ENCODE measurements around the gene OGFR.

DNA sequence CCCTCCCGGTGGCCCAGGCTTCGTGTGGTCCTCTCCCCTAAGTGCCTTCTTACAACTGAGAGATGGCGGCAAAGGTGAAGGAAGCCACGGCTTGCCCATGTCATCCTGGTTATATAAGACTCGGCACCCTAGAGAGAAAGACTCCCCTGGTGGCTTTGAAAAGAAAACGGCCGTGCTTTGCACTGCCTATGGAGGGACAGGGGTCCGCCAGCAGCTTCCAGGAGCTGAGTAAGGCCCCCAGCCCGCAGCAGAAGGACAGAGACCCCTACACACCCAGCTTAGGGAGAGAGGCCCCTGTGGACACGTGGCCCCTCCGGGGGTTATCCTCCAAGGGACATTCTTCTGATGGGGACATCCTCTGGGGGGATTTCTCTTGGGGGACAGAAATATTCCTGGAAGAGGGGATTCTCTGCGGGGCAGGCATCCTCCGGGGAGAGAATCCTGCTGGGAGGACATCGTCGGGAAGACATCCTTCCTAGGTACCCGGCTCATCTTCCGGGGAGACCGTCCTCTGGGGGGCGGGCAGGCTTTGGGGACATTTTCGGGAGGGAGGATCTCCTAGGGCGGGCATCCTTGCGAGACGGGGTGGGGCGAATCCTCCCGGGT is 511 bp upstream of the OGFR start:
- TF ChIP-seq, protein P1, sequence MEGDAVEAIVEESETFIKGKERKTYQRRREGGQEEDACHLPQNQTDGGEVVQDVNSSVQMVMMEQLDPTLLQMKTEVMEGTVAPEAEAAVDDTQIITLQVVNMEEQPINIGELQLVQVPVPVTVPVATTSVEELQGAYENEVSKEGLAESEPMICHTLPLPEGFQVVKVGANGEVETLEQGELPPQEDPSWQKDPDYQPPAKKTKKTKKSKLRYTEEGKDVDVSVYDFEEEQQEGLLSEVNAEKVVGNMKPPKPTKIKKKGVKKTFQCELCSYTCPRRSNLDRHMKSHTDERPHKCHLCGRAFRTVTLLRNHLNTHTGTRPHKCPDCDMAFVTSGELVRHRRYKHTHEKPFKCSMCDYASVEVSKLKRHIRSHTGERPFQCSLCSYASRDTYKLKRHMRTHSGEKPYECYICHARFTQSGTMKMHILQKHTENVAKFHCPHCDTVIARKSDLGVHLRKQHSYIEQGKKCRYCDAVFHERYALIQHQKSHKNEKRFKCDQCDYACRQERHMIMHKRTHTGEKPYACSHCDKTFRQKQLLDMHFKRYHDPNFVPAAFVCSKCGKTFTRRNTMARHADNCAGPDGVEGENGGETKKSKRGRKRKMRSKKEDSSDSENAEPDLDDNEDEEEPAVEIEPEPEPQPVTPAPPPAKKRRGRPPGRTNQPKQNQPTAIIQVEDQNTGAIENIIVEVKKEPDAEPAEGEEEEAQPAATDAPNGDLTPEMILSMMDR (IDR thresholded peaks at IDR 0.05; ENCODE audit: insufficient read depth, low read depth, low read length) = no peak
- no peak for TF ChIP-seq EZH2 (IDR thresholded peaks at IDR 0.05; ENCODE audit: insufficient read depth, low read length)

Data from astrocyte (in vitro differentiated cells and primary cell).